ENCODE results near the gene SCCPDH. TPM values are rescaled to one million over a fixed set of nuclear protein-coding genes. Genes with fewer than 3 reads are reported as not detected.

Gene SCCPDH
- total and polyA plus RNA-seq, 2 donors (not counting 1 experiment from before 2014, with no cell fraction given): 1.7 to 6.6 TPM

- Mint-ChIP-seq H3K27ac (no peak overlapping the region), H3K9me3 (ENCODE audit: insufficient read depth) (no peaks in the 10 kb centered on the region), H3K27me3 (peaks cover 6% of the 10 kb centered on the region), H3K4me3 (no peak overlapping the region), H3K4me1 (peaks cover 14% of the 10 kb centered on the region)
- intact Hi-C loops (cut with micrococcal nuclease): no loop called here
- 96% methylated on average over 8 of the region's 9 CpGs for WGBS (ENCODE audit: insufficient coverage)
- Histone ChIP-seq H3K79me2 (ENCODE audit: control insufficient read depth, insufficient read depth, low read length) (no peaks in the 10 kb centered on the region), H3K27ac (ENCODE audit: low read length in 2 of 2) (no peak overlapping the region), H3K9me3 (ENCODE audit: control extremely low read depth in 1 of 3, control insufficient read depth in 2 of 3, insufficient read depth in 1 of 3, low read length in 2 of 3) (peaks cover 0 to under 1% (median 0%) of the 10 kb centered on the region in 3 donors), H2AFZ (ENCODE audit: insufficient read depth, low read depth, low read length, poor library complexity, severe bottlenecking) (no peak overlapping the region), H4K20me1 (ENCODE audit: control insufficient read depth, insufficient read depth, low read length, poor library complexity, severe bottlenecking) (no peaks in the 10 kb centered on the region), H3K4me3 (ENCODE audit: control extremely low read depth in 1 of 5, extremely low read depth in 1 of 5, insufficient read depth in 1 of 5, low read depth in 2 of 5, low read length in 4 of 5) (no peak overlapping the region), H3K4me1 (ENCODE audit: control insufficient read depth in 2 of 2, insufficient read depth in 2 of 2, low read length in 2 of 2) (peaks cover 5 to 15% of the 10 kb centered on the region in 2 donors), H3K4me2 (replicated peaks; ENCODE audit: low read depth, low read length, poor library complexity, severe bottlenecking) (no peak overlapping the region), H3K9ac (ENCODE audit: low read length) (no peak overlapping the region), H3K27me3 (replicated peaks in 1 of 4; ENCODE audit: control extremely low read depth in 1 of 4, control insufficient read depth in 3 of 4, insufficient read depth in 4 of 4, low read length in 3 of 4) (peaks cover 0 to 12% (median 2%) of the 10 kb centered on the region in 4 experiments), H3K36me3 (replicated peaks in 1 of 2; ENCODE audit: control extremely low read depth in 1 of 2, control insufficient read depth in 1 of 2, extremely low read depth in 1 of 2, insufficient read depth in 2 of 2, low read length in 1 of 2) (no peaks in the 10 kb centered on the region)
- no peak for TF ChIP-seq EZH2 (IDR thresholded peaks at IDR 0.05; ENCODE audit: borderline replicate concordance, insufficient read depth, low read depth, low read length, poor library complexity, severe bottlenecking)
- TF ChIP-seq CTCF (IDR thresholded peaks at IDR 0.05): no peak
- ATAC-seq (ENCODE audit: low read depth) (no peak), DNase-seq (no peak)
- CTCF ChIA-PET: interaction anchor here (1.8 kb wide), 1 partner anchor 14 kb away, joined by 4 read pairs; no protein-coding TSS in a partner anchor
- POLR2A ChIA-PET: no interaction called here
Observed at GRCh38 chr1:246780264-246780663, 56.1 kb downstream of the SCCPDH start.

- intact Hi-C loops (cut with micrococcal nuclease): no loop called here
- Mint-ChIP-seq H3K4me3 (no peak overlapping the region), H3K4me1 (peaks cover 14% of the 10 kb centered on the region), H3K27ac (no peak overlapping the region), H3K9me3 (ENCODE audit: insufficient read depth) (no peaks in the 10 kb centered on the region), H3K27me3 (peaks cover 6% of the 10 kb centered on the region)
- Histone ChIP-seq H3K9ac (ENCODE audit: low read length) (no peak overlapping the region), H2AFZ (ENCODE audit: insufficient read depth, low read depth, low read length, poor library complexity, severe bottlenecking) (no peak overlapping the region), H3K36me3 (replicated peaks in 1 of 2; ENCODE audit: control extremely low read depth in 1 of 2, control insufficient read depth in 1 of 2, extremely low read depth in 1 of 2, insufficient read depth in 2 of 2, low read length in 1 of 2) (no peaks in the 10 kb centered on the region), H3K79me2 (ENCODE audit: control insufficient read depth, insufficient read depth, low read length) (no peaks in the 10 kb centered on the region), H4K20me1 (ENCODE audit: control insufficient read depth, insufficient read depth, low read length, poor library complexity, severe bottlenecking) (no peaks in the 10 kb centered on the region), H3K9me3 (ENCODE audit: control extremely low read depth in 1 of 3, control insufficient read depth in 2 of 3, insufficient read depth in 1 of 3, low read length in 2 of 3) (peaks cover 0 to 7% (median 0%) of the 10 kb centered on the region in 3 donors), H3K4me1 (ENCODE audit: control insufficient read depth in 2 of 2, insufficient read depth in 2 of 2, low read length in 2 of 2) (peaks cover 5 to 15% of the 10 kb centered on the region in 2 donors), H3K4me2 (replicated peaks; ENCODE audit: low read depth, low read length, poor library complexity, severe bottlenecking) (no peak overlapping the region), H3K27ac (ENCODE audit: low read length in 2 of 2) (no peak overlapping the region), H3K27me3 (replicated peaks in 1 of 4; ENCODE audit: control extremely low read depth in 1 of 4, control insufficient read depth in 3 of 4, insufficient read depth in 4 of 4, low read length in 3 of 4) (peaks cover 0 to 12% (median 2%) of the 10 kb centered on the region in 4 experiments), H3K4me3 (ENCODE audit: control extremely low read depth in 1 of 5, extremely low read depth in 1 of 5, insufficient read depth in 1 of 5, low read depth in 2 of 5, low read length in 4 of 5) (no peak overlapping the region)
- POLR2A ChIA-PET: no interaction called here
- WGBS (ENCODE audit: insufficient coverage): 88% methylated on average over 5 of the region's 7 CpGs
- ATAC-seq (ENCODE audit: low read depth) (no peak), DNase-seq (no peak)
- CTCF ChIA-PET: no interaction called here
- no peak for TF ChIP-seq CTCF (IDR thresholded peaks at IDR 0.05)
- no peak for TF ChIP-seq EZH2 (IDR thresholded peaks at IDR 0.05; ENCODE audit: borderline replicate concordance, insufficient read depth, low read depth, low read length, poor library complexity, severe bottlenecking)
Observed at GRCh38 chr1:246781212-246781611, 57.0 kb downstream of the SCCPDH start.
